GM10248 (cell line): Measurements from ENCODE around the gene CRISP1.
"Not testable (repeated sequence)": the region's sequence is repeated elsewhere in the genome, so short reads cannot be mapped to it uniquely, and the experiment has no call there.

Source experiments
- CTCF ChIA-PET: fragments of 300-600 bp; sonication (Branson Sonifier 250); formaldehyde crosslinking; extraction: SDS; loops from one replicate; lab custom pipeline; 2021; ENCODE audit warnings: antibody characterized with exemption; lab: Yijun Ruan, JAX
- POLR2A ChIA-PET: fragments of 350-650 bp; sonication (Branson Sonifier 250); formaldehyde crosslinking; extraction: SDS; loops from one replicate; lab custom pipeline; 2020; ENCODE audit warnings: antibody characterized with exemption; lab: Yijun Ruan, JAX
- DNase-seq: peaks from one replicate; pipeline ENCODE4 v3.0.0; 2012; ENCODE audit errors: extremely low spot score
- CTCF ChIP-seq: IDR thresholded peaks from 2 replicates; pipeline ENCODE4 v1.5.1; 2012; ENCODE audit warnings: mild to moderate bottlenecking, low read depth; ENCODE audit errors: extremely low read depth, missing control alignments, control extremely low read depth

The CRISP1 gene

GRCh38 chr6:49906526-49906925 lies 40.2 kb upstream of the CRISP1 start:
- TF ChIP-seq CTCF, result no peak
- ChIA-PET POLR2A (no interaction called here), CTCF (interaction anchor here (1.2 to 2.1 kb wide), 2 partner anchors 10 to 18 kb away, joined by 3 to 4 read pairs; no protein-coding TSS in a partner anchor)
- DNase-seq, result no peak

- DNase-seq, result no peak
- CTCF ChIA-PET, result interaction anchor here (1.2 to 2.8 kb wide), 3 partner anchors 9 to 17 kb away, joined by 3 to 10 read pairs (median 4); no protein-coding TSS in a partner anchor
- TF ChIP-seq CTCF, result no peak
- POLR2A ChIA-PET, result no interaction called here
Observed at GRCh38 chr6:49905296-49905695, 39.0 kb upstream of the CRISP1 start.

GRCh38 chr6:49902856-49903255 lies 36.5 kb upstream of the CRISP1 start:
- TF ChIP-seq CTCF, result no peak
- POLR2A ChIA-PET, result no interaction called here
- CTCF ChIA-PET, result interaction anchor here (2.8 kb wide), 1 partner anchor 12 kb away, joined by 10 read pairs; no protein-coding TSS in a partner anchor
- DNase-seq, result no peak

- no peak for TF ChIP-seq CTCF
- ChIA-PET CTCF (no interaction called here), POLR2A (no interaction called here)
- no peak for DNase-seq
Observed at GRCh38 chr6:49898904-49899566, 32.7 kb upstream of the CRISP1 start.

GRCh38 chr6:49895553-49895952 lies 29.2 kb upstream of the CRISP1 start:
- DNase-seq, POLR2A ChIA-PET, CTCF ChIA-PET: not testable (repeated sequence)

DNA sequence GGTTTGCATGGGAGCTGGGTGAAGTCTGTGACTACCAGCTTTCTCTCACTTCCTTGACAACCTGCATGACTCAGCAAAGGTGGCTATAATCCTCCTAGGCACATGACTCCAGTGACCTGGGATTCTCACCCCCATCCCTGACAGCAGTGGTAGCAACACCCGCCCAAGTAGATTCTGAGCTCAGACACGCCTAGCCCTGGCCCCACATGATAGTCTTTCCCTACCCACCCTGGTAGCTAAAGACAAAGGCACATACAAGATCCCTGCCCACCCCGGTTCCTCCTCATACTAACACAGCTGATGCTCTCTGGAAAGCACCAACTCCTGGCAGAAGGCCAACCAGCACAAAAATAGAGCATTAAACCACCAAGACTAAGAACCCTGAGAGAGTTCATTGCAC lies 25.9 kb upstream of the CRISP1 start:
- CTCF ChIA-PET, result interaction anchor here (0.7 to 1.7 kb wide), 2 partner anchors 27 to 35 kb away, joined by 3 to 5 read pairs; no protein-coding TSS in a partner anchor
- no peak for TF ChIP-seq CTCF
- no peak for DNase-seq
- POLR2A ChIA-PET, result no interaction called here

DNA sequence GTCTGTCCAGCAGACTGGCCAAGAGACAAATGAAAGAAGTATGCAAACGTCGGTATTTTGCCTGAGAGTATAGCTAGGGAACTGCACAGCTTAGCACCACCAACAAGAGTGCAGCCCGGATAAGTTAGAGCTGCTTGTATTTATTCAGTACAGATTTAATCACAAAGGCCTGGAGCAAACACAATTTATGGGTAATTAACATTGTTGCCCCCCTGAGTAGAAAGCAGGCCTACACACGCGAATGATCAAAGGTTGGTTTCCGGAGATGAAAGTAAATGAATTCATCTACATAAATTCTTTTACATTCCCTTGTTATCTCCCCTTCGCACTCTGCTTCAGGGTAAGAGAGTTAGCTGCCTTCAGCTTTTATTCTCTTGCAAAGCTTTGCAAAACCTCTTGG lies 24.7 kb upstream of the CRISP1 start:
- POLR2A ChIA-PET, result no interaction called here
- no peak for TF ChIP-seq CTCF
- DNase-seq, result no peak
- CTCF ChIA-PET, result interaction anchor here (1.1 to 1.7 kb wide), 2 partner anchors 36 to 268 kb away, joined by 3 to 5 read pairs; no protein-coding TSS in a partner anchor
